ENCODE results near the gene CAMK1D.

DNA sequence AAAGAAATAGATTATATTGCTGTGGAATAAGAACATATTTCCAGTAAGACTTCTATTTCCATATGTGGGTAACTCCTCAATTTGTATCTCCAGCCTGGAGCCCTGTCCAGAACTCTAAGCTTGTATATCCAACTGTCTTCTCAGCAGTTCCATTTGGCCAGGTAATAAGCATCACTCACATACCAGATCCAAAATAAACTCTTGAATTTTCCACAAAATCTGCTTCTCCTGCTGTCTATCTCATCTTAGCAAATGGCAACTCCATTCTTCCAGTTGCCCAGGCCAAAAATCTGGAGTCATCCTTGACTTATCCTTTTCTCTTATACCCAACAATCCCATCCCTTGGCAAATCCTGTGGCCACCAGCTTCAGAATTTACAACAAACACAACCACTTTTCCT lies 325.8 kb downstream of the CAMK1D start:
- TF ChIP-seq POLR2A (IDR thresholded peaks at IDR 0.05) = no peak
- TF ChIP-seq, protein P1, sequence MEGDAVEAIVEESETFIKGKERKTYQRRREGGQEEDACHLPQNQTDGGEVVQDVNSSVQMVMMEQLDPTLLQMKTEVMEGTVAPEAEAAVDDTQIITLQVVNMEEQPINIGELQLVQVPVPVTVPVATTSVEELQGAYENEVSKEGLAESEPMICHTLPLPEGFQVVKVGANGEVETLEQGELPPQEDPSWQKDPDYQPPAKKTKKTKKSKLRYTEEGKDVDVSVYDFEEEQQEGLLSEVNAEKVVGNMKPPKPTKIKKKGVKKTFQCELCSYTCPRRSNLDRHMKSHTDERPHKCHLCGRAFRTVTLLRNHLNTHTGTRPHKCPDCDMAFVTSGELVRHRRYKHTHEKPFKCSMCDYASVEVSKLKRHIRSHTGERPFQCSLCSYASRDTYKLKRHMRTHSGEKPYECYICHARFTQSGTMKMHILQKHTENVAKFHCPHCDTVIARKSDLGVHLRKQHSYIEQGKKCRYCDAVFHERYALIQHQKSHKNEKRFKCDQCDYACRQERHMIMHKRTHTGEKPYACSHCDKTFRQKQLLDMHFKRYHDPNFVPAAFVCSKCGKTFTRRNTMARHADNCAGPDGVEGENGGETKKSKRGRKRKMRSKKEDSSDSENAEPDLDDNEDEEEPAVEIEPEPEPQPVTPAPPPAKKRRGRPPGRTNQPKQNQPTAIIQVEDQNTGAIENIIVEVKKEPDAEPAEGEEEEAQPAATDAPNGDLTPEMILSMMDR (IDR thresholded peaks at IDR 0.05) = no peak
- no peak for TF ChIP-seq POLR2AphosphoS5 (IDR thresholded peaks at IDR 0.05)
